GM18517 (cell line): Measurements from ENCODE around the gene DHX30.
A peak's percentile ranks its signal among the peaks of the same experiment; 100 is the strongest.
"Not testable (repeated sequence)": the region's sequence is repeated elsewhere in the genome, so short reads cannot be mapped to it uniquely, and the experiment has no call there.

Experiments
- ATAC-seq: cut with Tn5 transposase; IDR thresholded peaks from one replicate; pipeline ENCODE4 v1.9.1; 2021; ENCODE audit warnings: mild to moderate bottlenecking, moderate library complexity; ENCODE audit not compliant: unreplicated experiment

The DHX30 gene, protein sequence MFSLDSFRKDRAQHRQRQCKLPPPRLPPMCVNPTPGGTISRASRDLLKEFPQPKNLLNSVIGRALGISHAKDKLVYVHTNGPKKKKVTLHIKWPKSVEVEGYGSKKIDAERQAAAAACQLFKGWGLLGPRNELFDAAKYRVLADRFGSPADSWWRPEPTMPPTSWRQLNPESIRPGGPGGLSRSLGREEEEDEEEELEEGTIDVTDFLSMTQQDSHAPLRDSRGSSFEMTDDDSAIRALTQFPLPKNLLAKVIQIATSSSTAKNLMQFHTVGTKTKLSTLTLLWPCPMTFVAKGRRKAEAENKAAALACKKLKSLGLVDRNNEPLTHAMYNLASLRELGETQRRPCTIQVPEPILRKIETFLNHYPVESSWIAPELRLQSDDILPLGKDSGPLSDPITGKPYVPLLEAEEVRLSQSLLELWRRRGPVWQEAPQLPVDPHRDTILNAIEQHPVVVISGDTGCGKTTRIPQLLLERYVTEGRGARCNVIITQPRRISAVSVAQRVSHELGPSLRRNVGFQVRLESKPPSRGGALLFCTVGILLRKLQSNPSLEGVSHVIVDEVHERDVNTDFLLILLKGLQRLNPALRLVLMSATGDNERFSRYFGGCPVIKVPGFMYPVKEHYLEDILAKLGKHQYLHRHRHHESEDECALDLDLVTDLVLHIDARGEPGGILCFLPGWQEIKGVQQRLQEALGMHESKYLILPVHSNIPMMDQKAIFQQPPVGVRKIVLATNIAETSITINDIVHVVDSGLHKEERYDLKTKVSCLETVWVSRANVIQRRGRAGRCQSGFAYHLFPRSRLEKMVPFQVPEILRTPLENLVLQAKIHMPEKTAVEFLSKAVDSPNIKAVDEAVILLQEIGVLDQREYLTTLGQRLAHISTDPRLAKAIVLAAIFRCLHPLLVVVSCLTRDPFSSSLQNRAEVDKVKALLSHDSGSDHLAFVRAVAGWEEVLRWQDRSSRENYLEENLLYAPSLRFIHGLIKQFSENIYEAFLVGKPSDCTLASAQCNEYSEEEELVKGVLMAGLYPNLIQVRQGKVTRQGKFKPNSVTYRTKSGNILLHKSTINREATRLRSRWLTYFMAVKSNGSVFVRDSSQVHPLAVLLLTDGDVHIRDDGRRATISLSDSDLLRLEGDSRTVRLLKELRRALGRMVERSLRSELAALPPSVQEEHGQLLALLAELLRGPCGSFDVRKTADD

DNA sequence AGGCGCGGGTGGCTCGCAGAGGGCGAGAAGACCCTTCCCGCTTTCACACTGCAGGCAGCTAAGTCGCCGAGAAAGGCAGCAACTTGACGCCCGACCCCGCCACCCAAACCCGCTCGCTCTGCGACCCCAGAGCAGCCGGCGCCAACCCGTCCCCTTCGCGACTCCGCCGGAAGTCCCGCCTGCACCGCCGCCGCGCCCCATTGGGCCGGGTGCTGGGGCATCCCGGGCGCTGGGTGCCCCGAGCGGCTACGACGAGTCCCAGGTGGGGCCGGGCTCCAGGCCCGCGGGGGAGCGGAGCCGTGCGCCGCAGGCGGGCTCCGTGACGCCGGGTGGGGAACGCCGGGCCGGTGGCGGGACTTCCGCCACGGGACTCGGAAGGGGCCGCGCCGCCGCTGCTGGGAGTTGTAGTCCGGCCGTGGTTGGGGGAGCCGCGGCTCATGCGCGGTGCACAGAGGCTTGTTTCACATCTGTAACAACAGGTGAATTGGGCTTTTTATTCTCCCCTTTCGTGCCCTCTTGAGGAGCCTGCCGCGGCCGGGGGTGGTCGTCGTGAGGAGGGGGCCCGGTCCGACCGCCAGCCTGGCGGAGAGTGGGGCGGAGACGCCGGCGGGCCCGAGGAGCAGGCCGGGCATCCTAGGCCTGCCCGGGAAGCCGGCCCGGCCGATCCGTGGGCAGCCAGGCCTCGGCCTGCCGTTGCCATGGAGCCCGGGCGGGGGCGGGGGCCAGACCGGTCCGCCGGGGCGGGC, at the start of gene DHX30:
TSS of gene DHX30 (plus strand) at position 405 of the 746 bp plus-strand sequence. CDS start 7,546 bp downstream, outside the sequence.
- peak; percentile 84 for ATAC-seq

DNA sequence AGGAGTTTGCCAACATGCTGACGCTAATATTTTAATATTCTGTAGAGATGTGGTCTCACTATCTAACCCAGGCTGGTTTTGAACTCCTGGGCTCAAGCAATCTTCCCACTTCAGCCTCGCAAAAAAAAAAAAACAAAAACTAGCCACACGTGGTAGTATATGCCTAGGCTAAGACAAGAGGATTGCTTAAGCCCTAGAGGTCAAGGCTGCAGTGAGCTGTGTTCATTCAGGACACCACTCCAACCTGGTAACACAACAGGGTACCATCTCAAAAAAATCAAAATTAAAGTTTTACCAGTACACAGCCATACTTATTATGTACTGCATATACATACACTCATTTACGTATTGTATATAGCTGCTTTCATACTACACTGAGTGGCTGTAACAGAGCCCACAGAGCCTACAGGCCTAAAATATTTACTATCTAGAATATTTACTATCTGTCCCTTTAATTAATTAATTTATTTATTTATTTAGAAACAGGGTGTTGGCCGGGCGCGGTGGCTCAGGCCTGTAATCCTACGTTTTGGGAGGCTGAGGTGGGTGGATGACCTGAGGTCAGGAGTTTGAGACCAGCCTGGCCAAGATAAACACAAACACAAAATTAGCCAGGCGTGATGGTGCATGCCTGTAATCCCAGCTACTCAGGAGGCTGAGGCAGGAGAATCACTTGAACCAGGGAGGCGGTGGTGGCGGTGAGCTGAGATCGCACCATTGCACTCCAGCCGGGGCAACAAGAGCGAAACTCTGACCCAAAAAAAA, 44.5 kb upstream of the DHX30 start:
- no peak for ATAC-seq

DNA sequence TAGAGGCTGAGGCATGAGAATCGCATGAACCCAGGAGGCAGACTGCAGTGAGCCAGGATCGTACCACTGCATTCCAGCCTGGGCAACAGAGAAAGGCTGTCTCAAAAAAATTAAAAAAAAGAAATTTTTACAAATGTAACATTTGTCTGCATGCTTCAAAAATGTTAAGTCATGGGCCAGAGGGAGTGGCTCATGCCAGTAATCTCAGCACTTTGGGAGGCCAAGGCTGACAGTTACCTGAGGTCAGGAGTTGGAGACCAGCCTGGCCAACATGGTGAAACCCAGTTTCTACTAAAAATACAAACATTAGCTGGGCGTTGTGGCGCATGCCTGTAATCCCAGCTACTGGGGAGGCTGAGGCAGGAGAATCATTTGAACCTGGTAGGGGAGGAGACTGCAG, 42.7 kb upstream of the DHX30 start:
- not testable (repeated sequence) for ATAC-seq

DNA sequence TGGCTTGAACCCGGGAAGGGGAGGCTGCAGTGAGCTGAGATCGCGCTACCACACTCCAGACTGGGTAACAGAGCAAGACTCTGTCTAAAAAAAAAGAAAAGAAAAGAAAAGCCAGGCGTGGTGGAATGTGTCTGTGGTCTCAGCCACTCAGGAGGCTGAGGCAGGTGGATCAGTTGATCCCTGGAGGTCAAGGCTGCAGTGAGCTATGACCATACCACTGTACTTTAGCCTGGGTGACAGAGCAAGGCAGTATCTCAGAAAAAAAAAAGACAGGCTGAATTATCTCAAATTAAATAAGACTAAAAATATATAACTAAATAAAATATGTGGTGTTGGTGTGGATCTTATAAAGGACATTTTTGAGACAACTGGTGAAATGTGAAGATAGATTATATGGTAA, 41.9 kb upstream of the DHX30 start:
- ATAC-seq: no peak

DNA sequence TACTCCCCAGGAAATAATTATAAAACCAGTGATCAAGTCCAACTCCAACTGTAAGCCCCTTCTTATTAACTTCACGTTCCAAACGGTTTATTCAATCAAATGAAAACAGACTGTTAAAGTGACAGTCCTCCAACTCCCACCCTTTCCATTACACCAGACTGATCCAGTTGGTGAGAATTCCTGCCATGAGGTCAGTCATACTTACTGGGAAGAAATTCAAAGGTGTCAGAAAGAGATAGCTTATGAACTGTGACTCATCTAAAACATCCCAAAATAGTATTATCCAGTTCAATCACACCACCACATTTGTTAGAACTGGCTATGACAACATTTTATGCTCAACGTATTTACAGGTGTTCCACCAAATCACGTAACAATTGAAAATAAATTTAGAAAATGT, 40.7 kb upstream of the DHX30 start:
- ATAC-seq: no peak

DNA sequence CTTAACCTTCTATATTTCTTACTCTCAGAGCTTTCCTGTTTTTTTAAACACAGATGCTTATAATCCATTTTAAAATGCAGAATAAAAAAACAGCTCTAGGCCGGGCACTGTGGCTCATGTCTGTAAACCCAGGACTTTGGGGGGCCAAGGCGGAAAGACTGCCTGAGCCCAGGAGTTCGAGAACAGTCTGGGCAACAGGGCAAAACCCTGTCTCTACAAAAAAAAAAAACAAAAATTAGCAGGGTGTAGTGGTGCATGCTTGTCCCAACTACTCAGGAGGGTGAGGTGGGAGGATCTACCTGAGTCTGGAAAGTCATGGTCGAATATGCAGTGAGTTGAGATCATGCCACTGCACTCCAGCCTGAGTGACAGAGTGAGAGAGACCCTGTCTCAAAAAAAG, 36.8 kb upstream of the DHX30 start:
- ATAC-seq: no peak

DNA sequence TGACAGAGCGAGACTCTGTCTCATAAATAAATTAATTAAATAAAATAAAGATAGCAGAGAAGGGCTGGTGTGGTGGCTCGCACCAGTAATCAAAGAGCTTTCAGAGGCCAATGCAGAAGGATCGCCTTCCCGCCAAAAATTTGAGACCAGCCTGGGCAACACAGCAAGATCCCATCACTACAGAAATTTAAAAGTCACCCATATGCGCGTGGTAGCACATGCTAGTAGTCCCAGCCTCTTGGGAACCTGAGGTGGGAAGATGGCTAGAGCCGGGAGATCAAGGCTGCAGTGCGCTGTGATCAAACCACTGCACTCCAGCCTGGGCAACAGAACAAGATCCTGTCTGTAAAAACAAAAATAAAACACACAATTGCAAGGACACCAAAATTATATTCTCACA, 30.9 kb upstream of the DHX30 start:
- no peak for ATAC-seq

DNA sequence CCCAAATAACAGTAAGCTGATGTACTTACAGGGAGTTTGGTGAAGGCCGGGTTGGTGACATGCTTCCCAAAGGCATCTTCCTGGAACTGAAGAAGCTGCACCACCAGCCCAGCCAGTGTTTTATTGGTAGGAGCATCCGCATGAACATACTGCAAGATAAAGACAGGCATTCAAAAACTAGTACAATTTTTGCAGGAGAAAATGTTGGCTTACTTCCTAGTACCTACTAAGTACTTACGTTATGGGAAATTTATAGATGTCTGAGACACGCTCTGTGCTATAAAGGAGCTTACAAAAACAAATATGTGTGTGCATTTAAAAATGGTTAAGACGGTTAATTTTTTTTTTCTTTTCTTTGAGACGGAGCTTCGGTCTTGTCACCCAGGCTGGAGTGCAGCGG, 30.1 kb upstream of the DHX30 start:
- ATAC-seq: no peak

DNA sequence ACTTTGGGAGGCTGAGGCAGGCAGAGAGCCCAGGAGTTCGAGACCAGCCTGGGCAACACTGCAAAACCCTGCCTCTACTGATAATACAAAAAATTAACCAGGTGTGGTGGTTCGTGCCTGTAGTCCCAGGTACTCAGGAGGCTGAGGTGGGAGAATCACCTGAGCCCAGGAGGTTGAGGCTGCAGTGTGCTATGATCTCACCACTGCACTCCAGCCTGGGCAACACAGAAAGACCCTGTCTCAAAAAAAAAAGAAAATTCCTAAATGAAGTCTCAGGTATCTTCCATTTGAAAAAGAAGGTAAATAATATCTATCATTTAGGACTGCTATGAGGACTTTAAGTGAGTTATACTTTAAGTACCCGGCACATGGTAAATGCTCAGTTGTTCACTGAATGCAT, 24.2 kb upstream of the DHX30 start:
- no peak for ATAC-seq

DNA sequence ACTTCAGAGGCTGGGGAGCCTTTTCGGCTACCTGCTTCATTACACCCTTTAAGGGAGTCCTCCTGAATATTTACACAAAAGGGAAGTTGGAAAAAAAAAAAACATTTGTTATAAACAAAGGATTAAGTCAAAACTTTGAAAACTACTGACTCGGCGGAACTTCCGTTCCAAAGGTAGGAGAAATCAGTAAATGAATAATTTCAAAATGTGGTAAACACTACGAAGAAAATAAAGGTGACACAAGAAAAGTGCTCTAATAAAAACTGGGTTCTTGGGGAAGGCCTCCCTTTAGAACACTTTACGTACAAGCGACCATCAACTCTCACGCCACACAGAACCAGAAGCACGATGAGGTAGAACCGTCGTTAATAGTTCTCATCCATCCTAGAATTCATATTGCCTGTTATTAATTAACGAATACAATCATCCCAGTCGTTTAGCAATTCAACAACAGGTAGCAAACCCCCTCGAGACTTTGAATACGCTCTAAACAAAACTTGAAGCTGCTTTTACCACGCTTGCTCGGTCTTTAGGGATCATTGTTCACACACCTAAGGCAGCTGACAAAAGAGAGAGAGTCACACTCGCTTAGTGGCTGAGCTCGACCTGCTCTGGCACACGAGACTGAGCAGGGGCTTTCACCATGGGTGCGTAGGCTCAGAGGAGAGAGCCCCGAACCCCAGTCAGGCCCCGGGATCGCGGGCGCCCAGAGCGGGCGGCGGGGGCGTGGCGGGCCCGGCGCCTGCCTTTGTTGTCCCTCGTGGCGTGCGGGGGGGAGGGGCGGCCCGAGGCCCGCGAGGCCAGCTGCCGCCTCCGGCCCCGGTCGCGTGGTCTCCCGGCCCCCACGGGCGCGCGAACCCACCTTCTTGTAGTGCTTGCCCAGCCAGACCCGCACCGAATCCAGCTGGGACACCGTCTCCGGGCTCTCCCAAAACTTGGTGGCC, 21.9 kb upstream of the DHX30 start:
- ATAC-seq: peak; percentile 21

DNA sequence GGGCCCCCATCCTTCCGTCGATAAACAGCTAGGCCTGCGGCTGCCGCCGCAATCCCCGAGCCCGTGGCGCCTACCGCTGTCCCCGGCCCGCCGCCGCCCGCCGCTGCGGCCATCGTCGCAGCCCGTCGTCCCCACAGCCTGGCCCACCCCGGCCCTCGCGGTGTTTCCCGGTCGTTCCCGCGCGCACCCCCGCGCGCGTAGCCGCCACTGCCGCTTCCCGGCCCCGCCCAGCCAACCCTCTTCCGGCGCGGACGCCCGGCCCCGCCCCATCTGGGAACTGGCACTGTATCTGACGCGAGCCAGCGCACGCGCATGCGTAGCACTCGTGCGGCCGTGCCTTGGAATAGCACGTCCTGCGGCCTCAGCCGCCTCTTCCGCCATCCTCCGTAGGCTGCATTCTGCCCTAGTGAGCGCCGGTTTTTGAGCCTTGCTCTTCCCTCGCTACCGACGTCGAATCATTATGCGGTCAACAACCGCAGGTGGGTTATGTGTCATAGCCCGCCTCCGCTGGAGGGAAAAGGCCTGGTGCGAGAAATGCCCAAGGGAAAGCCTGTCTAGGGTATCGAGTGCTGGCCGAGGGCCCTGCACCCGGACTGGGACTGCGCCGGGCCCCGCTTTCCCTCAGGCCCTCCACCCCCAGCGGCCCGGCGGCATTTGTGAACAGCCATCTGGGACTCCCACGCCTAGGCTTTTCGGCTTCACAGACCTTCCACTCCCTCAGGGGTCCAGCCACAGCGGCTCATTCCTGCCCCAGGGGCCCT, 21.1 kb upstream of the DHX30 start, which contains the start of gene SMARCC1:
TSS of gene SMARCC1 (minus strand) at position 209 of the 761 bp plus-strand sequence. CDS start at position 113, 96 bp downstream.
- peak; percentile 76 for ATAC-seq

DNA sequence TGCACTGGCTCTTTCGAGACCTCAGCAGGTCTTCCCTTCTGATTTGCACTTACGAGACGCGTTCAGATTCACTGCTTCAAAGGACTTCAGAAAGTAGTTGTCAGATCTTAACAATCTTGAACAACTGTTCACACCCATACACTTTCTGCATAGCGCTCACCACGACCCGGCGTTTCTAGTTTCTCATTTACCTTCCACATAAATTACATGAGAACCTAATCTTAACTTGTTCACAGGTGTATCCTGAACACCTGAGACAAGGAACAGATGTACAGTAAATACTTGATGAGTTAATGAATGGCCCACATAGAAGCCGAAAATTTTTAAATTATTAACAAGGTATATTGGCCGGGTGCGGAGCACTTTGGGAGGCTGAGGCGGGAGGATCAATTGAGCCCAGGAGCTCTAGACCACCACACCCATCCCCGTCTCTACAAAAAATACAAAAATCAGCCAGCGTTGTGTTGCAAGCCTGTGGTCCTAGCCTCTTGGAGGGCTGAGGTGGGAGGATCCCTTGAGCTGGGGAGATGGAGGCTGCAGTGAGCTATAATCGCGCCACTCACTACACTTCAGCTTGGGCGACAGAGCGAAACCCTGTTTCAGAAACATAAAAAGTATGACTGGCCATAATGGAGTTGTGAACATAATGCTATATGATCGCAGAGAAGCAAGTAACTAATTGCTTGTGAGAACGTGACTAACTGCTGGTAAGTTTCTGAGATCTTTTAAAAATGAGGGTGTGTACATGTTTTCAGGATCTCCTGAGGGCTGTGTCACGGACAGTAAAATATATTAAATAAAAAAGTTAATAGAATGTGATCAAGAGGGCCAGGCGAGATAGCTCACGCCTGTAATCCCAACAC, 20.3 kb upstream of the DHX30 start:
- ATAC-seq: no peak

DNA sequence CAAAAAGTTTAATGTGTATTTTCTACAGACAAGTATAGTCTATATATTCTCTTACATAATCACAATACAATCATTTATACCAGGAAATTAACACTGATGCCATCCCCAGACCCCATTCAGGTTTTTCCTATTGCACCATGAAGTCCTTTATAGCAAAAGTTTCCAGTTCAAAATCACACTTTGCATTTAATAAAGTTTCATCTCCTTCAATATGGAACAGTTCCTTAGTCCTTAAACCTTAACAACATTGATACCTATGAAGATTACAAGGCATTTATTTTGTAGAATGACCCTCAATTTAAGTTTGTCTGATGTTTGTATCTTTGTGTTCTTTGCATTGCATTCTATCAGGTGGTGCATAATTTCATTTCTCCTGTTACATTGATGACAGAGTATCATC, 19.3 kb upstream of the DHX30 start:
- ATAC-seq: no peak

DNA sequence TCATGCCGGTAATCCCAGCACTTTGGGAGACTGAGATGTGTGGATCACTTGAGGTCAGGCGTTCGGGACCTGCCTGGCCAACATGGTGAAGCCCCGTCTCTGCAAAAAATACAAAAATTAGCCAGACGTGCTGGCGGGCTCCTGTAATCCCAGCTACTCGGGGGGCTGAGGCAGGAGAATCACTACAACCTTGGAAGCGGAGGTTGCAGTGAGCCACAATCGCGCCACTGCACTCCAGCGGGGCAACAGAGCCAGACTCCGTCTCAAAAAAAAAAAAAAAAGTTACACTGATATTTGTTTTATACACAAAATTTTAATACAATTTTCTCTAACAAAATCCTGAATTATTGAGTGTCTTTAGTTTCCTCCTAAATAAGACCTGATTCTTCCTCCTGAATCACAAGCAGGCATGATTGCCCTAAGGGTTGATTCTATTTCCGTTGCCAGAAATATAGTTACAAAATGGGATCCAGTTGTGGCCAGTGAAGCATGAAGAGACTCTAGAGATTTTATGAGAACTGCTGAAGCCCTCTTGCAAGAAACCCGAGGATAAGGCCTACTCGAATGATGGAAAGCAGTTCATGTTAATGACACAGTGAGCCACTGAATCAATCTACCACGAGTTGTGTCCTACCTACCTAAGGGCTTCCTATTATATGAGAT, 11.6 kb upstream of the DHX30 start:
- no peak for ATAC-seq

DNA sequence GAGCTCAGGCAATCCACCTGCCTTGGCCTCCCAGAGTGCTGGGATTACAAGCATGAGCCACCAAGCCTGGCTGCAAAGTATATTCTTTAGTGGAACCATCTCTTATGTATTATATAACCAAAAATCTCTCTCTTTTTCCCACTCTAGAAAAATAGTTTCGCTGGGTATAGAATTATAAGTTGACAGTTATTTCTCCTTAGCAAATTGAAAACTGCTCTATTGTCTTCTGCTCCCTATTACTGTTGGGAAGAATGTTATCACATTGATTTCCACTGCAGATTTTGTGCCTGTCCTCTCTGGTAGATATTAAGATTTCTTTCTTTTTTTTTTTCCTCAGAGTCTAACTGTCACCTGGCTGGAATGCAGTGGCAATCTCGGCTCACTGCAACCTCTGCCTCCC, 10.2 kb upstream of the DHX30 start:
- no peak for ATAC-seq

DNA sequence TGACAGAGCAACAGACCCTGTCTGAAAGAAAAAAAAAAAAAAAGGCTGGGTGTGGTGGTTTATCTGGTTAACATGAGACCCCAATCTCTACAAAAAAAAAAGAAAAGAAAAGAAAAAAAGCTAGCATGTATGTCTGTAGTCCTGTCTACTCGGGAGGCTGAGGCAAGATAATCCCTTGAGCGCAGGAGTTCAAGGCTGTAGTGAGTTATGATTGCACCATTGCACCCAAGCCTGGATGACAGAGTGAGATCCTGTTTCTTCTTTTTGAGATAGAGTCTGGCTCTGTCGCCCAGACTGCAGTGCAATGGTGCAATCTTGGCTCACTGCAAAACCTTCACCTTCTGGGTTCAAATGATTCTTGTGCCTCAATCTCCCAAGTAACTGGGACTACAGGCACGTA, 8.4 kb upstream of the DHX30 start:
- no peak for ATAC-seq
